GM12878 (cell line): Measurements from ENCODE around the gene SNAP47. TPM values are rescaled to one million over a fixed set of nuclear protein-coding genes. Genes with fewer than 3 reads are reported as not detected.

Source experiments
- BHLHE40 ChIP-seq, 2 experiments: fragments of 450-650 bp in 1 of 2; IDR thresholded peaks; 2 replicates each; pipeline ENCODE4 v1.6.1; 2011 to 2017; ENCODE audit warnings: low read depth in 2 of 2, borderline replicate concordance in 1 of 2, improper control_type of control experiment in 1 of 2, low read length in 1 of 2, mild to moderate bottlenecking in 1 of 2
- CBFB ChIP-seq: IDR thresholded peaks from 2 replicates; pipeline ENCODE4 v1.6.1; 2016; ENCODE audit warnings: antibody characterized with exemption, low read depth
- CEBPB ChIP-seq, 2 experiments: fragments of 150-350 bp in 1 of 2; IDR thresholded peaks; 2 replicates each; pipeline ENCODE4 v1.6.1; 2012 to 2014; ENCODE audit warnings: low read depth in 2 of 2, low read length in 2 of 2, borderline replicate concordance in 1 of 2, inconsistent platforms in 1 of 2
- FOS ChIP-seq: IDR thresholded peaks from 3 replicates; pipeline ENCODE4 v1.6.1; 2011; ENCODE audit warnings: borderline replicate concordance; ENCODE audit not compliant: insufficient read length; ENCODE audit errors: extremely low read depth
- GABPA ChIP-seq: IDR thresholded peaks from 2 replicates; pipeline ENCODE4 v1.6.1; 2014; ENCODE audit warnings: antibody characterized with exemption, low read depth, mild to moderate bottlenecking, inconsistent platforms
- NKRF ChIP-seq: fragments of 450-650 bp; conservative IDR thresholded peaks from 2 replicates; pipeline ENCODE4 v1.6.1; 2017; ENCODE audit warnings: mild to moderate bottlenecking, moderate library complexity
- USF2 ChIP-seq: IDR thresholded peaks from 2 replicates; pipeline ENCODE4 v1.6.1; 2011; ENCODE audit warnings: low read depth, low read length, improper control_type of control experiment, borderline replicate concordance
- WRNIP1 ChIP-seq: IDR thresholded peaks from 2 replicates; pipeline ENCODE4 v1.6.1; 2011; ENCODE audit warnings: low read depth, low read length, improper control_type of control experiment, borderline replicate concordance
- polyA plus RNA-seq, 11 experiments: library from polyadenylated mRNA; depleted of rRNA in 4 of 11; unstranded in 6 of 11; stranded (reverse) in 5 of 11; fragments of >200 nt; fragmentation: Nextera tagmentation in 4 of 11; fragmentation: Illumina TruSeq in 1 of 11; extraction: Ambion mirVana in 4 of 11; extraction: Trizol in 1 of 11; gene quantifications; 1 replicate in 1 of 11; 2 replicates in 10 of 11; pipeline versions ENCODE4 v1.2.1 to v1.2.3, GENCODE V29; 2011 to 2016; ENCODE audit warnings: inconsistent platforms in 2 of 11, missing spikeins in 2 of 11, low read depth in 1 of 11
- total RNA-seq, 4 experiments: library from RNA; depleted of rRNA in 3 of 4; stranded (reverse); fragments of >200 nt in 3 of 4; fragmentation: Illumina TruSeq in 1 of 4; extraction: Trizol in 1 of 4; gene quantifications; 2 replicates each; pipeline versions ENCODE4 v1.2.1 to v1.2.3, GENCODE V29; 2013 to 2021
- TF ChIP-seq, protein P1 (sequence below): fragments of 450-650 bp; IDR thresholded peaks from 2 replicates; pipeline ENCODE4 v1.6.1; 2017; ENCODE audit warnings: low read depth, mild to moderate bottlenecking, moderate library complexity

The SNAP47 gene
- total and polyA plus RNA-seq, 10 of the 15 experiments (the other 5 are each of a cell fraction or from before 2014, with no cell fraction given): 1.3 to 39.6 (median 25.2) TPM

GRCh38 chr1:227775841-227776240, 40.6 kb downstream of the SNAP47 start (continued):
- TF ChIP-seq, protein P1, sequence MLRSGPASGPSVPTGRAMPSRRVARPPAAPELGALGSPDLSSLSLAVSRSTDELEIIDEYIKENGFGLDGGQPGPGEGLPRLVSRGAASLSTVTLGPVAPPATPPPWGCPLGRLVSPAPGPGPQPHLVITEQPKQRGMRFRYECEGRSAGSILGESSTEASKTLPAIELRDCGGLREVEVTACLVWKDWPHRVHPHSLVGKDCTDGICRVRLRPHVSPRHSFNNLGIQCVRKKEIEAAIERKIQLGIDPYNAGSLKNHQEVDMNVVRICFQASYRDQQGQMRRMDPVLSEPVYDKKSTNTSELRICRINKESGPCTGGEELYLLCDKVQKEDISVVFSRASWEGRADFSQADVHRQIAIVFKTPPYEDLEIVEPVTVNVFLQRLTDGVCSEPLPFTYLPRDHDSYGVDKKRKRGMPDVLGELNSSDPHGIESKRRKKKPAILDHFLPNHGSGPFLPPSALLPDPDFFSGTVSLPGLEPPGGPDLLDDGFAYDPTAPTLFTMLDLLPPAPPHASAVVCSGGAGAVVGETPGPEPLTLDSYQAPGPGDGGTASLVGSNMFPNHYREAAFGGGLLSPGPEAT: no peak
- no peak for TF ChIP-seq WRNIP1
- TF ChIP-seq USF2: no peak
- TF ChIP-seq CBFB: no peak
- no peak for TF ChIP-seq CEBPB (IDR thresholded peaks at IDR 0.05; ENCODE audit: borderline replicate concordance in 1 of 2, low read depth in 2 of 2, low read length in 2 of 2)
- TF ChIP-seq GABPA: no peak
- no peak for TF ChIP-seq NKRF
- TF ChIP-seq BHLHE40 (IDR thresholded peaks at IDR 0.05; ENCODE audit: borderline replicate concordance in 1 of 2, low read depth in 2 of 2, low read length in 1 of 2): no peak
- no peak for TF ChIP-seq FOS
- TF ChIP-seq, all 136 proteins: peak for 0
